ENCODE results near the gene PHF3.
A peak's percentile ranks its signal among the peaks of the same experiment; 100 is the strongest.

PHF3 gene

DNA sequence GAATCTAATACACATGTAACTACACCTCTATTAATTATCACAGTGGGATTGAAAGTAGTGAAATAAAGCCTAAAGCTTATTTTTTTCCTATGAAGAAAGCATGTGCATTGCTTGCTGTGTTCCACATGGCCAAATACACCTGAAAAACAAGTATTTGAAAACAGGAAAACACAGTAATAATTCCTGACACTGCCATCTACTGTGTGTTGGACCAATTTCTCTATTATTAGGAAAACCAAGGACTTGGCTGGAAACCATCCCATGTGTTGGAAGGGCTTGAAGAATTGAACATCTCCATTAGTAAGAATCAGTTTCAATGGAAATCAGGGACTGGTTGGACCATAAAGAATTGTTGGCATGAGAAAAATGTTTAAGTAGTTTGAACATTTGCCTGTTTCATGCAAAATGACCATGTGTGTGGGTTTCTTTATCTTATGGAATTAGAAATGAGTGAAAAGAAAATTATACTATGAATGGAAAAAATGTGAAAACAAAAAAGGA lies 124.1 kb downstream of the PHF3 start:
- no peaks in the 10 kb centered on the region for H3K27me3 ChIP-seq (replicated peaks; ENCODE audit: control insufficient read depth, insufficient read depth, low read length)
- no peak for DNase-seq (ENCODE audit: extremely low read depth, insufficient read length)
- TF ChIP-seq, protein P1, sequence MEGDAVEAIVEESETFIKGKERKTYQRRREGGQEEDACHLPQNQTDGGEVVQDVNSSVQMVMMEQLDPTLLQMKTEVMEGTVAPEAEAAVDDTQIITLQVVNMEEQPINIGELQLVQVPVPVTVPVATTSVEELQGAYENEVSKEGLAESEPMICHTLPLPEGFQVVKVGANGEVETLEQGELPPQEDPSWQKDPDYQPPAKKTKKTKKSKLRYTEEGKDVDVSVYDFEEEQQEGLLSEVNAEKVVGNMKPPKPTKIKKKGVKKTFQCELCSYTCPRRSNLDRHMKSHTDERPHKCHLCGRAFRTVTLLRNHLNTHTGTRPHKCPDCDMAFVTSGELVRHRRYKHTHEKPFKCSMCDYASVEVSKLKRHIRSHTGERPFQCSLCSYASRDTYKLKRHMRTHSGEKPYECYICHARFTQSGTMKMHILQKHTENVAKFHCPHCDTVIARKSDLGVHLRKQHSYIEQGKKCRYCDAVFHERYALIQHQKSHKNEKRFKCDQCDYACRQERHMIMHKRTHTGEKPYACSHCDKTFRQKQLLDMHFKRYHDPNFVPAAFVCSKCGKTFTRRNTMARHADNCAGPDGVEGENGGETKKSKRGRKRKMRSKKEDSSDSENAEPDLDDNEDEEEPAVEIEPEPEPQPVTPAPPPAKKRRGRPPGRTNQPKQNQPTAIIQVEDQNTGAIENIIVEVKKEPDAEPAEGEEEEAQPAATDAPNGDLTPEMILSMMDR (IDR thresholded peaks at IDR 0.05; ENCODE audit: insufficient read depth, low read length, poor library complexity, severe bottlenecking), result no peak
- no peak overlapping the region for H3K4me3 ChIP-seq (replicated peaks; ENCODE audit: low read depth, low read length)
- no peaks in the 10 kb centered on the region for H3K36me3 ChIP-seq (ENCODE audit: control insufficient read depth, insufficient read depth, low read length)

DNA sequence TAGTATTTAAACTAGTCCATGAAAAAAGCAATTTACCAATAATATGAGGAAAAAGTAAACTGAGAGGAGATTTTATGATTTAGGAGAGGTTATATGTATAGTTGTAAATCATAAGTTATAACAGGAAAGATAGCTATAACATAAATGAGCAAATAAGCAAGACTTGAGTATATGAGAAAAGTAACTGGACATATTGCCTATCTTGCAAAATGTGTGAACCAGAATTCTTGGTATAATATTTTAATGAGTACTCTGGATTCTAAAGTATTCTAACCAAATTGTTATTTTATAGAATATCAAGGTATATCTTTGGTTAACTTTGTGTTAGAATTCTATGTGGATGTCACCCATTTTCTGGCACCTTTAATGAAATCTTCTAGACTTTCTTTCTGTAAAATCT lies 124.6 kb downstream of the PHF3 start:
- no peaks in the 10 kb centered on the region for H3K27me3 ChIP-seq (replicated peaks; ENCODE audit: control insufficient read depth, insufficient read depth, low read length)
- H3K4me3 ChIP-seq (replicated peaks; ENCODE audit: low read depth, low read length), result no peak overlapping the region
- H3K36me3 ChIP-seq (ENCODE audit: control insufficient read depth, insufficient read depth, low read length), result no peaks in the 10 kb centered on the region
- no peak for DNase-seq (ENCODE audit: extremely low read depth, insufficient read length)
- TF ChIP-seq, protein P1 (IDR thresholded peaks at IDR 0.05; ENCODE audit: insufficient read depth, low read length, poor library complexity, severe bottlenecking), result no peak

DNA sequence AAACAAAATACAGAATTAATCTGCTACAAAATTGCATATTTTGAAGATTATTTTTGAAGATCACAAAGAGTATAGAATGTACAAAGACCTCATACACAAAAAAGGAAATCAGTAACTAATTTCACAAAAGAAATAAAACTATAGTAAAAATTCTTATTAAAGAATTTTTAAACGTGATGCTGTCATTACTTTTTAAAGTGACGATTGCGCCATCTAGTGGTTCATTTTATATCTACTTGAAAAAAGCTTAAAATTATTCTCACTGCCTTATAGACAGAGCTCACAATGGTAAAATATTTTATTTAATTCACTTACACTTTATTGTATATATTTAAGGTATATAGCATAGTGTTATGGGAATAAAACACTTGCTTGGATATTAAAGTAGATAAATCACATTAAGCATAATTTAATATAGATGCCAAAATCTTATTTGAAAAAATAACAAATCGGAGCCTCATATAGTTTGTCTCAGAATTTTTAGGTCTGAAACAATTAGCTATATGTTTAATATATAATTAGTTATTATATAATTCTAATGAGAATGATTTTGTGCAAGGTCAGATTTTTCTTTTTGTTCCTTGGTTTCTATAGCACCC lies 128.8 kb downstream of the PHF3 start:
- TF ChIP-seq, protein P1 (IDR thresholded peaks at IDR 0.05; ENCODE audit: insufficient read depth, low read length, poor library complexity, severe bottlenecking), result peak; percentile 28
- no peaks in the 10 kb centered on the region for H3K27me3 ChIP-seq (replicated peaks; ENCODE audit: control insufficient read depth, insufficient read depth, low read length)
- no peak overlapping the region for H3K4me3 ChIP-seq (replicated peaks; ENCODE audit: low read depth, low read length)
- no peaks in the 10 kb centered on the region for H3K36me3 ChIP-seq (ENCODE audit: control insufficient read depth, insufficient read depth, low read length)
- peak; percentile 16 for DNase-seq (ENCODE audit: extremely low read depth, insufficient read length)

Data from GM06990 (cell line).